HCT116 (cell line): ENCODE results near the gene WWOX.

Experiments used
- CTCF ChIP-seq, 3 experiments: fragments of 200-600 bp in 1 of 3; sonication (generic) in 1 of 3; IDR thresholded peaks in 2 of 3; conservative IDR thresholded peaks in 1 of 3; 2 replicates each; pipeline ENCODE4 v1.5.1; 2012 to 2017; ENCODE audit warnings: low read depth in 2 of 3, low read length in 2 of 3, antibody characterized with exemption in 1 of 3, borderline replicate concordance in 1 of 3, control low read depth in 1 of 3, mild to moderate bottlenecking in 1 of 3, mixed read lengths in 1 of 3, mixed run types in 1 of 3, moderate library complexity in 1 of 3; ENCODE audit not compliant: insufficient read depth in 1 of 3
- EGR1 ChIP-seq: IDR thresholded peaks from 2 replicates; pipeline ENCODE4 v1.6.1; 2012; ENCODE audit warnings: low read depth
- ELF1 ChIP-seq: IDR thresholded peaks from 2 replicates; pipeline ENCODE4 v1.6.1; 2012; ENCODE audit warnings: low read depth, borderline replicate concordance
- MAX ChIP-seq: IDR thresholded peaks from 2 replicates; pipeline ENCODE4 v1.6.1; 2012
- POLR2A ChIP-seq: IDR thresholded peaks from 2 replicates; pipeline ENCODE4 v1.7.0; 2011; ENCODE audit warnings: borderline replicate concordance; ENCODE audit not compliant: insufficient read depth, insufficient read length; ENCODE audit errors: extremely low read depth
- POLR2AphosphoS5 ChIP-seq: IDR thresholded peaks from 2 replicates; pipeline ENCODE4 v1.6.1; 2011; ENCODE audit warnings: mild to moderate bottlenecking, low read depth, low read length, moderate library complexity
- REST ChIP-seq: IDR thresholded peaks from 2 replicates; pipeline ENCODE4 v1.6.1; 2012; ENCODE audit warnings: low read depth
- SRF ChIP-seq: IDR thresholded peaks from 2 replicates; pipeline ENCODE4 v1.6.1; 2012; ENCODE audit warnings: low read depth
- YY1 ChIP-seq: IDR thresholded peaks from 2 replicates; pipeline ENCODE4 v1.6.1; 2011; ENCODE audit warnings: low read length, low read depth, moderate library complexity, mild to moderate bottlenecking; ENCODE audit not compliant: insufficient replicate concordance; ENCODE audit errors: extremely low read depth
- ZFX ChIP-seq: fragments of 450-650 bp; IDR thresholded peaks from 2 replicates; pipeline ENCODE4 v1.6.1; 2017

- TF ChIP-seq POLR2A (no peak), YY1 (no peak), POLR2AphosphoS5 (no peak), ZFX (no peak), CTCF (IDR thresholded peaks at IDR 0.05 in 2 of 3, conservative IDR thresholded peaks at IDR 0.05 in 1 of 3; ENCODE audit: borderline replicate concordance in 1 of 3, insufficient read depth in 1 of 3, low read depth in 2 of 3, low read length in 2 of 3) (no peak), REST (no peak), MAX (no peak), ELF1 (no peak), SRF (no peak), EGR1 (no peak)
Measured at GRCh38 chr16:78720416-78720815, 621.0 kb downstream of the WWOX start.
